ENCODE data around the gene CREBZF. TPM values are rescaled to one million over a fixed set of nuclear protein-coding genes. Genes with fewer than 3 reads are reported as not detected.

The CREBZF gene, protein sequence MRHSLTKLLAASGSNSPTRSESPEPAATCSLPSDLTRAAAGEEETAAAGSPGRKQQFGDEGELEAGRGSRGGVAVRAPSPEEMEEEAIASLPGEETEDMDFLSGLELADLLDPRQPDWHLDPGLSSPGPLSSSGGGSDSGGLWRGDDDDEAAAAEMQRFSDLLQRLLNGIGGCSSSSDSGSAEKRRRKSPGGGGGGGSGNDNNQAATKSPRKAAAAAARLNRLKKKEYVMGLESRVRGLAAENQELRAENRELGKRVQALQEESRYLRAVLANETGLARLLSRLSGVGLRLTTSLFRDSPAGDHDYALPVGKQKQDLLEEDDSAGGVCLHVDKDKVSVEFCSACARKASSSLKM
- 68.3 TPM for total RNA-seq

DNA sequence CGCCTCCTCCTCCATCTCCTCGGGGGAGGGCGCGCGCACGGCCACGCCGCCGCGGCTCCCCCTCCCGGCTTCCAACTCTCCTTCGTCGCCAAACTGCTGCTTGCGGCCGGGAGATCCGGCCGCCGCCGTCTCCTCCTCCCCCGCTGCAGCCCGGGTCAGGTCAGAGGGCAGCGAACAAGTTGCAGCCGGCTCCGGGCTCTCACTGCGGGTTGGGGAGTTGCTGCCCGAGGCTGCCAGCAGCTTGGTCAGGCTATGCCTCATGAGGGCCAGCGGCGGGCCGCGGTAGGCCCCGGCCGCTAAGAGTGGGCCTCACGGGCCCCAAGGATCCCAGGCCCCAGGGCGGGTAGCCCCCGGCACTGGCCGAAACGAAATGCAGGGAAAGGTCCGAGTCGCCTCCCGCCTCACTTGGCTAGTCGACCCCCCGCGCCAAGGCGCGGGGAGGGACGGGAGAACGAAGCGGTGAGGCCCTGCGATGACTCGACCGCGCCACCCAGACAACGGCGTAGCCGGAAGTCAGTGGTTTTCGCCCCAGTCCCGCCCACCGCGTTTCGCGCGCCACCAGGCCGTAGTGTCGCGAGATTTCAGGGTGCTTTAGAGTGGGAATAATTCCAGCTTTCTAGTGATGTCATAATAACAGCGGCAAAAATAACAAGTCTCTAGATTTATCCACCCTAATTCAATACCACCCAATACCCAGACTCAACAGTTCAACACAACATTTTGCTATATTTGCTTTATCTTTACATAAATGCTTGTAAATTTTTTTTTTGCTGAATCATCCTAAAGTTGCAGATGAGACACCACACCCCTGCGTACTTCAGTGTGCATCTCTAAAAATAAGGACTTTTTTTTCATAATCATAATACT, at the start of gene CREBZF:
CREBZF (minus strand) TSS at position 515 of the 867 bp plus-strand sequence; CDS start at position 261, 254 bp downstream.

GRCh38 chr11:85685820-85686459, 21.0 kb upstream of the CREBZF start, which contains the start of gene CCDC89:
Gene CCDC89, minus strand, starts transcription at chr11:85686195. Its CDS starts 65 bp downstream, at chr11:85686130.

DNA sequence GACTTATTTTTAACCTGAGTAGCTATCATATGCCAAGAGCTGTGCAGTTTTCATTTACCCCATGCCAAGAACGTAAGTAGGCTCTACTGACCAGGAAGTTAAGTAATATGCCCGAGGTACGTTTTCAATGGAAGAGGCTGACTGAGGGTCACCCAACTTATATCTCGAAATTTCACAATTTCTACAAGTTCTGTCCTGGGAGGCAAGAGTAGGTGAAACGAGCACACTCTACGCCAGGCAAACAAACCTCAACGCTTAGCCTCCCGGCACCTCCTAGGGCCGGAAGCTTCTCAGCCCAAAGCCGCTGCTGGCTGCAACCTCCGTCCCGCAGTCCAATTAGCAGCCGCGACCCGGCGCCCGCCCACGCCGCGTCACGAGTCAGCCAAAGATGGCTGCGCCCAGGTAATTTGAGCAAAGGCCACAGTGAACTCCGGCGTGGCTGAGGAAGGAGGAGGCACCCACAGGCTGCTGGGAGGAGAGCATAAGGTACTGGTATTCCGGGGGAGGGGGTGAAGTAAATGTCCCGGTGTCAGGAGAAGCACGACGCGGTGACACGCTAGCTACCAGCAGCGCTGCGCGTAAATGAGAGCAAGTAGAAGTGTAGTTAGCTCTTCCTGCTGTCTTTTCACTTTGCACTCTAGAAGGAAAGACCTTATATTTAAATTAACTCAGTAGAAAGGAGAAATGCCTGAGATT, 17.2 kb downstream of the CREBZF start, which contains the start of gene TMEM126A:
TMEM126A (plus strand) TSS at position 364 of the 696 bp plus-strand sequence. CDS start 2,289 bp downstream, outside the sequence.

GRCh38 chr11:85627998-85628770, 36.7 kb downstream of the CREBZF start, which contains the start of gene TMEM126B:
Gene TMEM126B, plus strand, starts transcription at chr11:85628593. Its CDS starts 15 bp downstream, at chr11:85628608.

DNA sequence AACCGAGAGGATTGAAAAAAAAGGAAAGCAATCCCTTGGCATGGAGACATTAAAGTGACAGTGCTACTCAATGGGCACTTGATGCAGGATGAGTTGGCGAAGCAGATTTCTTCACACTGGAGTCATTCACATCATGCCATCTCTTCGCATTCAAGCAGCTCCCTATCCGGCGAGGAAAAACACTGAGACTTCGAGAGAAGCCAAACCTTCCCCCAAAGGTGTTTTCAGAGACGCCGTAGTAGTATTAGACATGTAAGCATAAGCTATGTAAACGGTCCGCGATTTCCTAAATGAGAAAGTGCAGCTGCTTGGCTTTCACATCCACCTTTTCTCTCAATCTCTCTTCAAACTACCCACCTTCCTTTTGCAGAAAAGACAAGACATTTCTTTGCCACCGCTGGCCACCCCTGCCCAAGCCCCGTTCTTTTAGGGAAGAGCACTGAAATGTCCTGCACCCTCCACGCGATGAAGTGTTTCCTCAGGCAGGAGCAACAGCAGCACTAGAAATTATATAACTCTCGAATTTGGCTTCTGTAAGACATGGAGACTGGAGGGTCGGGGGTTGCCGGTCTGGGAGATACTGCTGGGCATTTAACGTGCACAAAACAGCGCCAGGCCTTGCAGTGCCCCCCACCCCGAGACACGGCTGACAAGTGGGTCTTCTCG, 37.5 kb downstream of the CREBZF start, which contains the start of gene DLG2:
DLG2 (minus strand) TSS at position 13 of the 666 bp plus-strand sequence.

Other genes starting within 250 kb of the CREBZF start
- 158 TPM for gene DLG2, start 37.8 kb downstream of the CREBZF start, total RNA-seq
- gene TMEM126B, start 36.5 kb downstream of the CREBZF start, total RNA-seq = 63.4 TPM
- gene TMEM126A, start 17.2 kb downstream of the CREBZF start, total RNA-seq = 37.6 TPM
- 2.5 TPM for gene CCDC89, start 21.1 kb upstream of the CREBZF start, total RNA-seq
- 13.1 TPM for gene SYTL2, start 146.0 kb upstream of the CREBZF start, total RNA-seq
- not detected for gene CCDC83, start 190.3 kb upstream of the CREBZF start, total RNA-seq